HepG2 (cell line): ENCODE results near the gene MED12.

ENCODE experiments used
- CBFB ChIP-seq: sonication (generic); formaldehyde crosslinking; IDR thresholded peaks from 2 replicates; pipeline ENCODE4 v1.4.0; 2020; ENCODE audit warnings: missing genetic modification reagents
- CTCF ChIP-seq: sonication (generic); formaldehyde crosslinking; IDR thresholded peaks from 2 replicates; pipeline ENCODE4 v1.5.0; 2020; ENCODE audit warnings: mild to moderate bottlenecking, missing genetic modification reagents, moderate library complexity
- KAT7 ChIP-seq: IDR thresholded peaks from 2 replicates; pipeline ENCODE4 v1.6.1; 2018; ENCODE audit warnings: borderline replicate concordance, missing compliant biosample characterization
- MAFF ChIP-seq: IDR thresholded peaks from 2 replicates; pipeline ENCODE4 v1.6.1; 2011; ENCODE audit warnings: low read depth, low read length, improper control_type of control experiment
- POLR2A ChIP-seq, 2 experiments: IDR thresholded peaks; 2 replicates each; pipeline ENCODE4 v1.6.1; 2011; ENCODE audit warnings: low read depth in 2 of 2, low read length in 2 of 2, mild to moderate bottlenecking in 1 of 2, moderate library complexity in 1 of 2; ENCODE audit not compliant: insufficient read depth in 1 of 2
- POLR2AphosphoS5 ChIP-seq: IDR thresholded peaks from 2 replicates; pipeline ENCODE4 v1.6.1; 2012; ENCODE audit warnings: low read depth, low read length
- ZNF558 ChIP-seq: sonication (generic); formaldehyde crosslinking; IDR thresholded peaks from 2 replicates; pipeline ENCODE4 v1.9.0; 2022; ENCODE audit warnings: mild to moderate bottlenecking, missing genetic modification reagents, borderline replicate concordance
- ZNF747 ChIP-seq: sonication (generic); formaldehyde crosslinking; IDR thresholded peaks from 2 replicates; pipeline ENCODE4 v1.8.1; 2023; ENCODE audit warnings: missing genetic modification reagents, mild to moderate bottlenecking, borderline replicate concordance
- TF ChIP-seq, protein P1 (sequence below): sonication (generic); formaldehyde crosslinking; IDR thresholded peaks from 2 replicates; pipeline ENCODE4 v1.5.1; 2020; ENCODE audit warnings: mild to moderate bottlenecking, moderate library complexity, missing genetic modification reagents

- TF ChIP-seq, protein P1, sequence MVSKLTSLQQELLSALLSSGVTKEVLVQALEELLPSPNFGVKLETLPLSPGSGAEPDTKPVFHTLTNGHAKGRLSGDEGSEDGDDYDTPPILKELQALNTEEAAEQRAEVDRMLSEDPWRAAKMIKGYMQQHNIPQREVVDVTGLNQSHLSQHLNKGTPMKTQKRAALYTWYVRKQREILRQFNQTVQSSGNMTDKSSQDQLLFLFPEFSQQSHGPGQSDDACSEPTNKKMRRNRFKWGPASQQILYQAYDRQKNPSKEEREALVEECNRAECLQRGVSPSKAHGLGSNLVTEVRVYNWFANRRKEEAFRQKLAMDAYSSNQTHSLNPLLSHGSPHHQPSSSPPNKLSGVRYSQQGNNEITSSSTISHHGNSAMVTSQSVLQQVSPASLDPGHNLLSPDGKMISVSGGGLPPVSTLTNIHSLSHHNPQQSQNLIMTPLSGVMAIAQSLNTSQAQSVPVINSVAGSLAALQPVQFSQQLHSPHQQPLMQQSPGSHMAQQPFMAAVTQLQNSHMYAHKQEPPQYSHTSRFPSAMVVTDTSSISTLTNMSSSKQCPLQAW (CRISPR knock-in tag) = no peak
- TF ChIP-seq ZNF558 (CRISPR knock-in tag) (no peak), POLR2AphosphoS5 (no peak), MAFF (no peak), CTCF (CRISPR knock-in tag) (no peak), ZNF747 (no peak), POLR2A (IDR thresholded peaks at IDR 0.05; ENCODE audit: insufficient read depth in 1 of 2, low read depth in 2 of 2, low read length in 2 of 2) (no peak), CBFB (CRISPR knock-in tag) (no peak), KAT7 (no peak)
Observed at GRCh38 chrX:71143508-71143907, 25.1 kb downstream of the MED12 start.
